Upper lobe of left lung (tissue), 4 donors: ENCODE results near the gene FAM149A.

Source experiments
- EP300 ChIP-seq, 4 donors: sonication (generic); formaldehyde crosslinking; IDR thresholded peaks; one replicate each; pipeline ENCODE4 v1.5.1; 2017; ENCODE audit warnings: antibody characterized with exemption in 4 of 4, control low read depth in 2 of 4
- POLR2A ChIP-seq, 4 donors: fragments of 450-650 bp; IDR thresholded peaks; one replicate each; pipeline ENCODE4 v1.5.1; 2016 to 2017; ENCODE audit warnings: antibody characterized with exemption in 4 of 4, mild to moderate bottlenecking in 2 of 4
- POLR2AphosphoS5 ChIP-seq, 2 donors: sonication (generic); formaldehyde crosslinking; IDR thresholded peaks; one replicate each; pipeline ENCODE4 v1.5.1; 2017; ENCODE audit warnings: antibody characterized with exemption in 2 of 2
- TF ChIP-seq, protein P1 (sequence below), 6 experiments: fragments of 450-650 bp in 4 of 6; fragments of 200-600 bp in 2 of 6; sonication (generic) in 2 of 6; IDR thresholded peaks; one replicate each; pipeline ENCODE4 v1.5.1; 2016 to 2019; ENCODE audit warnings: antibody characterized with exemption in 6 of 6

GRCh38 chr4:186146458-186146857 lies 42.0 kb downstream of the FAM149A start:
- TF ChIP-seq POLR2AphosphoS5 (IDR thresholded peaks at IDR 0.05) (no peak), EP300 (IDR thresholded peaks at IDR 0.05) (no peak), POLR2A (IDR thresholded peaks at IDR 0.05) (no peak)
- TF ChIP-seq, protein P1, sequence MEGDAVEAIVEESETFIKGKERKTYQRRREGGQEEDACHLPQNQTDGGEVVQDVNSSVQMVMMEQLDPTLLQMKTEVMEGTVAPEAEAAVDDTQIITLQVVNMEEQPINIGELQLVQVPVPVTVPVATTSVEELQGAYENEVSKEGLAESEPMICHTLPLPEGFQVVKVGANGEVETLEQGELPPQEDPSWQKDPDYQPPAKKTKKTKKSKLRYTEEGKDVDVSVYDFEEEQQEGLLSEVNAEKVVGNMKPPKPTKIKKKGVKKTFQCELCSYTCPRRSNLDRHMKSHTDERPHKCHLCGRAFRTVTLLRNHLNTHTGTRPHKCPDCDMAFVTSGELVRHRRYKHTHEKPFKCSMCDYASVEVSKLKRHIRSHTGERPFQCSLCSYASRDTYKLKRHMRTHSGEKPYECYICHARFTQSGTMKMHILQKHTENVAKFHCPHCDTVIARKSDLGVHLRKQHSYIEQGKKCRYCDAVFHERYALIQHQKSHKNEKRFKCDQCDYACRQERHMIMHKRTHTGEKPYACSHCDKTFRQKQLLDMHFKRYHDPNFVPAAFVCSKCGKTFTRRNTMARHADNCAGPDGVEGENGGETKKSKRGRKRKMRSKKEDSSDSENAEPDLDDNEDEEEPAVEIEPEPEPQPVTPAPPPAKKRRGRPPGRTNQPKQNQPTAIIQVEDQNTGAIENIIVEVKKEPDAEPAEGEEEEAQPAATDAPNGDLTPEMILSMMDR (IDR thresholded peaks at IDR 0.05): no peak
